T-cell (primary cell): ENCODE data around the gene MTR. TPM values are rescaled to one million over a fixed set of nuclear protein-coding genes. Genes with fewer than 3 reads are reported as not detected.

Source experiments
- ATAC-seq, 4 experiments: fragments of 200-7000 bp in 3 of 4; fragments of 150-1000 bp in 1 of 4; cut with Tn5 transposase; replicated peaks in 1 of 4; 1 replicate in 3 of 4; 2 replicates in 1 of 4; pipeline ENCODE4 v1.10.0; 2021; ENCODE audit warnings: moderate library complexity in 3 of 4, mild to moderate bottlenecking in 2 of 4, moderate number of reproducible peaks in 1 of 4
- CTCF ChIA-PET, 2 donors: fragments of 300-600 bp; sonication (Branson Sonifier 250); formaldehyde crosslinking; loops; one replicate each; lab custom pipeline; 2022; ENCODE audit warnings: antibody characterized with exemption in 2 of 2; lab: Charles Lee
- POLR2A ChIA-PET, 2 donors: fragments of 300-600 bp; sonication (Branson Sonifier 250); formaldehyde crosslinking; loops; one replicate each; lab custom pipeline; 2022; ENCODE audit warnings: antibody characterized with exemption in 2 of 2; lab: Charles Lee
- DNase-seq, 35 experiments: peaks; one replicate each; pipeline versions ENCODE4 v3.0.0 to v3.0.0-alpha.2; 2013 to 2023
- H3K27ac ChIP-seq: one replicate; pipeline ENCODE4 v1.5.1; 2013; ENCODE audit warnings: low read length
- H3K27me3 ChIP-seq, 2 experiments: replicated peaks in 1 of 2; 1 replicate in 1 of 2; 2 replicates in 1 of 2; pipeline versions ENCODE4 v1.6.1 to v1.7.0; 2013; ENCODE audit warnings: low read length in 1 of 2, mixed read lengths in 1 of 2; ENCODE audit not compliant: control insufficient read depth in 2 of 2, insufficient read depth in 2 of 2; ENCODE audit errors: extremely low read depth in 1 of 2
- H3K36me3 ChIP-seq, 2 donors: 1 replicate in 1 of 2; 2 replicates in 1 of 2; pipeline versions ENCODE4 v1.6.1 to v1.7.0; 2013; ENCODE audit warnings: low read length in 1 of 2; ENCODE audit not compliant: control insufficient read depth in 2 of 2, insufficient read depth in 1 of 2; ENCODE audit errors: extremely low read depth in 1 of 2
- H3K4me1 ChIP-seq, 2 experiments: 1 replicate in 1 of 2; 2 replicates in 1 of 2; pipeline versions ENCODE4 v1.6.1 to v1.7.0; 2013; ENCODE audit warnings: low read length in 2 of 2, mixed read lengths in 1 of 2; ENCODE audit not compliant: insufficient read depth in 2 of 2, control insufficient read depth in 1 of 2; ENCODE audit errors: extremely low read depth in 1 of 2
- H3K4me3 ChIP-seq, 2 donors: 1 replicate in 1 of 2; 2 replicates in 1 of 2; pipeline versions ENCODE4 v1.5.1 to v1.7.0; 2013; ENCODE audit warnings: mild to moderate bottlenecking in 2 of 2, low read length in 1 of 2, moderate library complexity in 1 of 2; ENCODE audit not compliant: control insufficient read depth in 1 of 2; ENCODE audit errors: extremely low read depth in 1 of 2
- H3K9me3 ChIP-seq: 2 replicates; pipeline ENCODE4 v1.7.0; 2013
- H3K27ac Mint-ChIP-seq, 2 donors: one replicate each; pipeline ENCODE4 v1.8.0; 2020 to 2021; ENCODE audit warnings: mild to moderate bottlenecking in 2 of 2, mixed read lengths in 2 of 2
- H3K27me3 Mint-ChIP-seq, 2 donors: one replicate each; pipeline ENCODE4 v1.8.0; 2021 to 2022; ENCODE audit warnings: mixed read lengths in 2 of 2
- H3K36me3 Mint-ChIP-seq: one replicate; pipeline ENCODE4 v1.8.0; 2021; ENCODE audit warnings: mixed read lengths
- H3K4me1 Mint-ChIP-seq, 3 donors: one replicate each; pipeline ENCODE4 v1.8.0; 2020 to 2022; ENCODE audit warnings: mixed read lengths in 3 of 3, mild to moderate bottlenecking in 1 of 3
- H3K4me3 Mint-ChIP-seq, 3 donors: one replicate each; pipeline ENCODE4 v1.8.0; 2020 to 2022; ENCODE audit warnings: mild to moderate bottlenecking in 3 of 3, mixed read lengths in 3 of 3, moderate library complexity in 3 of 3
- H3K9me3 Mint-ChIP-seq, 3 donors: one replicate each; pipeline ENCODE4 v1.8.0; 2020 to 2022; ENCODE audit warnings: mixed read lengths in 3 of 3
- WGBS: methylation state at CpG from one replicate; pipeline ENCODE4 v1.1.5; 2013; ENCODE audit warnings: missing lambda C conversion rate; ENCODE audit not compliant: insufficient coverage; 5-methylcytosine and 5-hydroxymethylcytosine counted together
- total RNA-seq, 35 experiments: library from RNA in 6 of 35; stranded (reverse) in 6 of 35; fragments of 120-200 nt in 1 of 35; gene quantifications; one replicate each; pipeline versions ENCODE4 v1.2.1 to v1.2.4 and lab custom pipeline; 2013 to 2026

Gene MTR
- total RNA-seq, 5 donors from 2014 or later (not counting 1 experiment from before 2014, with no cell fraction given) = 49.8 to 61.5 (median 56.1) TPM

- peaks cover 82% of the 10 kb centered on the region for H3K36me3 Mint-ChIP-seq
- no peak overlapping the region for H3K27ac ChIP-seq
- H3K27me3 Mint-ChIP-seq = no peaks in the 10 kb centered on the region
- no peaks in the 10 kb centered on the region for H3K4me1 ChIP-seq
- no peak overlapping the region for H3K4me3 ChIP-seq
- no peaks in the 10 kb centered on the region for H3K4me1 Mint-ChIP-seq
- H3K36me3 ChIP-seq = peaks cover 13 to 81% of the 10 kb centered on the region in 2 donors
- H3K4me3 Mint-ChIP-seq = no peak overlapping the region
- no peaks in the 10 kb centered on the region for H3K9me3 Mint-ChIP-seq
- WGBS = 90% methylated on average over 4 of the region's 8 CpGs
- no peak for DNase-seq
- H3K27ac Mint-ChIP-seq = no peak overlapping the region
- no peak for ATAC-seq
- H3K9me3 ChIP-seq = no peaks in the 10 kb centered on the region
- POLR2A ChIA-PET = no interaction called here
- H3K27me3 ChIP-seq = no peaks in the 10 kb centered on the region
- CTCF ChIA-PET = no interaction called here
Measured at GRCh38 chr1:236887081-236887480, 92.0 kb downstream of the MTR start.

GRCh38 chr1:236888126-236888525, 93.0 kb downstream of the MTR start:
- no peak overlapping the region for H3K27ac Mint-ChIP-seq
- peaks cover 89% of the 10 kb centered on the region for H3K36me3 Mint-ChIP-seq
- no peak for ATAC-seq
- no peaks in the 10 kb centered on the region for H3K9me3 Mint-ChIP-seq
- Histone ChIP-seq H3K4me3 (no peak overlapping the region), H3K27ac (no peak overlapping the region), H3K4me1 (no peaks in the 10 kb centered on the region), H3K27me3 (no peaks in the 10 kb centered on the region), H3K36me3 (peaks cover 13 to 90% of the 10 kb centered on the region in 2 donors), H3K9me3 (no peaks in the 10 kb centered on the region)
- DNase-seq = no peak
- H3K27me3 Mint-ChIP-seq = no peaks in the 10 kb centered on the region
- ChIA-PET CTCF (interaction anchor here in 1 of 2 donors (0.6 kb wide), 1 partner anchor 71 kb away, joined by 3 read pairs; no protein-coding TSS in a partner anchor), POLR2A (no interaction called here)
- no CpG with 5 or more reads among the region's 4 CpGs for WGBS
- no peak overlapping the region for H3K4me3 Mint-ChIP-seq
- no peaks in the 10 kb centered on the region for H3K4me1 Mint-ChIP-seq

GRCh38 chr1:236888903-236889302, 93.8 kb downstream of the MTR start:
- no peaks in the 10 kb centered on the region for H3K4me1 Mint-ChIP-seq
- WGBS = 95% methylated on average over 4 of the region's 8 CpGs
- Histone ChIP-seq H3K4me1 (no peaks in the 10 kb centered on the region), H3K36me3 (peaks cover 13 to 94% of the 10 kb centered on the region in 2 donors), H3K4me3 (no peak overlapping the region), H3K27ac (no peak overlapping the region), H3K9me3 (no peaks in the 10 kb centered on the region), H3K27me3 (no peaks in the 10 kb centered on the region)
- ATAC-seq (no peak), DNase-seq (no peak)
- CTCF ChIA-PET = no interaction called here
- POLR2A ChIA-PET = no interaction called here
- H3K27me3 Mint-ChIP-seq = no peaks in the 10 kb centered on the region
- no peaks in the 10 kb centered on the region for H3K9me3 Mint-ChIP-seq
- peaks cover 91% of the 10 kb centered on the region for H3K36me3 Mint-ChIP-seq
- no peak overlapping the region for H3K4me3 Mint-ChIP-seq
- H3K27ac Mint-ChIP-seq = no peak overlapping the region

- Mint-ChIP-seq H3K9me3 (no peaks in the 10 kb centered on the region), H3K27me3 (no peaks in the 10 kb centered on the region), H3K27ac (no peak overlapping the region), H3K36me3 (peaks cover 91% of the 10 kb centered on the region), H3K4me3 (no peak overlapping the region), H3K4me1 (no peaks in the 10 kb centered on the region)
- Histone ChIP-seq H3K27me3 (no peaks in the 10 kb centered on the region), H3K4me3 (no peak overlapping the region), H3K9me3 (no peaks in the 10 kb centered on the region), H3K27ac (no peak overlapping the region), H3K4me1 (no peaks in the 10 kb centered on the region), H3K36me3 (peaks cover 13 to 99% of the 10 kb centered on the region in 2 donors)
- DNase-seq (no peak), ATAC-seq (no peak)
- 94% methylated on average over 20 of the region's 24 CpGs for WGBS
- POLR2A ChIA-PET = no interaction called here
- CTCF ChIA-PET = no interaction called here
Measured at GRCh38 chr1:236890152-236891056, 95.3 kb downstream of the MTR start.

- no peak overlapping the region for H3K27ac Mint-ChIP-seq
- H3K4me1 Mint-ChIP-seq = no peaks in the 10 kb centered on the region
- Histone ChIP-seq H3K4me1 (no peaks in the 10 kb centered on the region), H3K27me3 (no peaks in the 10 kb centered on the region), H3K36me3 (peaks cover 20 to 97% of the 10 kb centered on the region in 2 donors), H3K27ac (no peak overlapping the region), H3K4me3 (no peak overlapping the region), H3K9me3 (no peaks in the 10 kb centered on the region)
- 96% methylated on average over 13 of the region's 19 CpGs for WGBS
- no peak overlapping the region for H3K4me3 Mint-ChIP-seq
- peaks cover 90% of the 10 kb centered on the region for H3K36me3 Mint-ChIP-seq
- DNase-seq (no peak), ATAC-seq (no peak)
- ChIA-PET CTCF (interaction anchor here in 1 of 2 donors (0.7 kb wide), 1 partner anchor 57 kb away, joined by 5 read pairs; no protein-coding TSS in a partner anchor), POLR2A (no interaction called here)
- no peaks in the 10 kb centered on the region for H3K9me3 Mint-ChIP-seq
- no peaks in the 10 kb centered on the region for H3K27me3 Mint-ChIP-seq
Measured at GRCh38 chr1:236893626-236894545, 98.8 kb downstream of the MTR start.

- Mint-ChIP-seq H3K4me3 (no peak overlapping the region), H3K27ac (no peak overlapping the region), H3K36me3 (peaks cover 88% of the 10 kb centered on the region), H3K9me3 (peaks cover 3% of the 10 kb centered on the region in 3 donors), H3K27me3 (no peaks in the 10 kb centered on the region), H3K4me1 (no peaks in the 10 kb centered on the region)
- POLR2A ChIA-PET = no interaction called here
- CTCF ChIA-PET = no interaction called here
- 98% methylated on average over 5 of the region's 8 CpGs for WGBS
- Histone ChIP-seq H3K4me1 (no peaks in the 10 kb centered on the region), H3K27ac (no peak overlapping the region), H3K36me3 (peaks cover 20 to 86% of the 10 kb centered on the region in 2 donors), H3K9me3 (no peaks in the 10 kb centered on the region), H3K27me3 (no peaks in the 10 kb centered on the region), H3K4me3 (no peak overlapping the region)
- DNase-seq (no peak), ATAC-seq (no peak)
Measured at GRCh38 chr1:236895665-236896387, 100.7 kb downstream of the MTR start.
